WTC11 (cell line): ENCODE results near the gene LDLRAD4. TPM values are rescaled to one million over a fixed set of nuclear protein-coding genes. Genes with fewer than 3 reads are reported as not detected.

Source experiments
- ATAC-seq: fragments of 200-7000 bp; cut with Tn5 transposase; 2 replicates; pipeline ENCODE4 v1.10.0; 2021; ENCODE audit warnings: mild to moderate bottlenecking, moderate library complexity
- CTCF ChIA-PET: fragments of 300-600 bp; sonication (Branson Sonifier 250); formaldehyde crosslinking; loops from one replicate; lab custom pipeline; 2021; ENCODE audit warnings: antibody characterized with exemption; lab: Charles Lee
- POLR2A ChIA-PET: fragments of 350-600 bp; sonication (Branson Sonifier 250); formaldehyde crosslinking; loops from one replicate; lab custom pipeline; 2021; ENCODE audit warnings: antibody characterized with exemption; lab: Charles Lee
- DNase-seq: peaks from one replicate; pipeline ENCODE4 v3.0.0; 2021; ENCODE audit warnings: low spot score
- H3K27ac Mint-ChIP-seq: 2 replicates; pipeline ENCODE4 v1.8.0; 2021; ENCODE audit warnings: mixed read lengths
- H3K27me3 Mint-ChIP-seq: 2 replicates; pipeline ENCODE4 v1.8.0; 2021; ENCODE audit warnings: low read depth, mild to moderate bottlenecking, moderate library complexity, mixed read lengths
- H3K36me3 Mint-ChIP-seq: 2 replicates; pipeline ENCODE4 v1.8.0; 2021; ENCODE audit warnings: mixed read lengths
- H3K4me1 Mint-ChIP-seq: 2 replicates; pipeline ENCODE4 v1.8.0; 2022; ENCODE audit warnings: mixed read lengths
- H3K4me3 Mint-ChIP-seq: 2 replicates; pipeline ENCODE4 v1.8.0; 2021; ENCODE audit warnings: mild to moderate bottlenecking, moderate library complexity, mixed read lengths
- H3K9me3 Mint-ChIP-seq: 2 replicates; pipeline ENCODE4 v1.8.0; 2021; ENCODE audit warnings: mixed read lengths
- AFF4 ChIP-seq: sonication (generic); formaldehyde crosslinking; IDR thresholded peaks from 2 replicates; pipeline ENCODE4 v1.8.1; 2023; ENCODE audit warnings: mild to moderate bottlenecking, missing genetic modification reagents, borderline replicate concordance
- ATF6 ChIP-seq: sonication (generic); formaldehyde crosslinking; IDR thresholded peaks from 2 replicates; pipeline ENCODE4 v1.8.1; 2023; ENCODE audit warnings: mild to moderate bottlenecking, missing genetic modification reagents
- CDX4 ChIP-seq: fragments of 250-450 bp; sonication (Bioruptor Pico); IDR thresholded peaks from 2 replicates; pipeline ENCODE4 v1.9.0; 2021; ENCODE audit warnings: moderate library complexity, mild to moderate bottlenecking, inconsistent platforms, borderline replicate concordance
- ELF4 ChIP-seq: sonication (generic); formaldehyde crosslinking; IDR thresholded peaks from 2 replicates; pipeline ENCODE4 v1.8.1; 2022; ENCODE audit warnings: low read depth, mild to moderate bottlenecking, moderate library complexity, missing genetic modification reagents
- ESRRA ChIP-seq: sonication (generic); formaldehyde crosslinking; IDR thresholded peaks from 2 replicates; pipeline ENCODE4 v1.8.1; 2022; ENCODE audit warnings: mild to moderate bottlenecking, missing genetic modification reagents, borderline replicate concordance
- FOXK1 ChIP-seq: sonication (generic); formaldehyde crosslinking; IDR thresholded peaks from 2 replicates; pipeline ENCODE4 v1.8.0; 2022; ENCODE audit warnings: mild to moderate bottlenecking, moderate library complexity, missing genetic modification reagents
- FOXP4 ChIP-seq: sonication (generic); formaldehyde crosslinking; IDR thresholded peaks from 2 replicates; pipeline ENCODE4 v1.8.0; 2022; ENCODE audit warnings: mild to moderate bottlenecking, missing genetic modification reagents
- IRF1 ChIP-seq: sonication (generic); formaldehyde crosslinking; IDR thresholded peaks from 2 replicates; pipeline ENCODE4 v1.8.0; 2023; ENCODE audit warnings: missing genetic modification reagents
- JAZF1 ChIP-seq: fragments of 250-450 bp; sonication (Bioruptor Pico); IDR thresholded peaks from 2 replicates; pipeline ENCODE4 v1.9.0; 2021; ENCODE audit warnings: moderate library complexity, mild to moderate bottlenecking, inconsistent platforms
- KAT7 ChIP-seq: sonication (generic); formaldehyde crosslinking; IDR thresholded peaks from 2 replicates; pipeline ENCODE4 v1.8.1; 2023; ENCODE audit warnings: missing genetic modification reagents, mild to moderate bottlenecking, borderline replicate concordance
- NR2C2 ChIP-seq: sonication (generic); formaldehyde crosslinking; IDR thresholded peaks from 2 replicates; pipeline ENCODE4 v1.8.0; 2022; ENCODE audit warnings: mild to moderate bottlenecking, missing genetic modification reagents
- USF1 ChIP-seq: sonication (generic); formaldehyde crosslinking; IDR thresholded peaks from 2 replicates; pipeline ENCODE4 v1.8.0; 2022; ENCODE audit warnings: mild to moderate bottlenecking, missing genetic modification reagents
- ZBTB43 ChIP-seq: sonication (generic); formaldehyde crosslinking; IDR thresholded peaks from 2 replicates; pipeline ENCODE4 v1.8.1; 2023; ENCODE audit warnings: mild to moderate bottlenecking, missing genetic modification reagents
- ZNF121 ChIP-seq: sonication (generic); formaldehyde crosslinking; IDR thresholded peaks from 2 replicates; pipeline ENCODE4 v1.8.0; 2023; ENCODE audit warnings: missing genetic modification reagents
- ZNF232 ChIP-seq: sonication (generic); formaldehyde crosslinking; IDR thresholded peaks from 2 replicates; pipeline ENCODE4 v1.8.0; 2022; ENCODE audit warnings: mild to moderate bottlenecking, missing genetic modification reagents
- ZNF281 ChIP-seq: sonication (generic); formaldehyde crosslinking; IDR thresholded peaks from 2 replicates; pipeline ENCODE4 v1.8.0; 2023; ENCODE audit warnings: mild to moderate bottlenecking, missing genetic modification reagents
- total RNA-seq: library from RNA; stranded (reverse); gene quantifications from 3 replicates; pipeline ENCODE4 v1.2.3, GENCODE V29; 2021

LDLRAD4 gene
- total RNA-seq, 1 experiment from 2014 or later: 6.2 TPM

- no peak overlapping the region for H3K27ac Mint-ChIP-seq
- no peaks in the 10 kb centered on the region for H3K9me3 Mint-ChIP-seq
- ATAC-seq (no peak), DNase-seq (no peak)
- no peaks in the 10 kb centered on the region for H3K4me1 Mint-ChIP-seq
- ChIA-PET POLR2A (no interaction called here), CTCF (interaction anchor here (2.9 kb wide), 1 partner anchor 310 kb away, joined by 10 read pairs; no protein-coding TSS in a partner anchor)
- TF ChIP-seq NR2C2 (CRISPR knock-in tag) (no peak), IRF1 (CRISPR knock-in tag) (no peak), USF1 (no peak), ESRRA (CRISPR knock-in tag) (no peak), ZNF121 (no peak)
- H3K36me3 Mint-ChIP-seq: no peaks in the 10 kb centered on the region
- no peak overlapping the region for H3K4me3 Mint-ChIP-seq
- H3K27me3 Mint-ChIP-seq: no peaks in the 10 kb centered on the region
Observed at GRCh38 chr18:13526519-13526918, 308.0 kb downstream of the LDLRAD4 start.

- no peaks in the 10 kb centered on the region for H3K9me3 Mint-ChIP-seq
- no peak overlapping the region for H3K4me3 Mint-ChIP-seq
- DNase-seq (no peak), ATAC-seq (no peak)
- no peaks in the 10 kb centered on the region for H3K36me3 Mint-ChIP-seq
- TF ChIP-seq ZNF232: no peak
- no peak for TF ChIP-seq ELF4 (CRISPR knock-in tag)
- TF ChIP-seq CDX4 (CRISPR knock-in tag): no peak
- TF ChIP-seq ZBTB43: no peak
- H3K4me1 Mint-ChIP-seq: peaks cover 6% of the 10 kb centered on the region; the same call in 1 of the 2 replicates
- H3K27me3 Mint-ChIP-seq: no peaks in the 10 kb centered on the region
- ChIA-PET POLR2A (no interaction called here), CTCF (no interaction called here)
- no peak overlapping the region for H3K27ac Mint-ChIP-seq
Observed at GRCh38 chr18:13527256-13527655, 308.7 kb downstream of the LDLRAD4 start.

GRCh38 chr18:13527730-13528129 is 309.2 kb downstream of the LDLRAD4 start:
- H3K4me3 Mint-ChIP-seq: no peak overlapping the region
- H3K36me3 Mint-ChIP-seq: no peaks in the 10 kb centered on the region
- CTCF ChIA-PET: no interaction called here
- ATAC-seq: no peak
- H3K27ac Mint-ChIP-seq: no peak overlapping the region
- no peaks in the 10 kb centered on the region for H3K27me3 Mint-ChIP-seq
- H3K9me3 Mint-ChIP-seq: no peaks in the 10 kb centered on the region
- no peak for DNase-seq
- H3K4me1 Mint-ChIP-seq: peaks cover 6% of the 10 kb centered on the region; the same call in 1 of the 2 replicates
- POLR2A ChIA-PET: no interaction called here
- TF ChIP-seq ZNF281 (CRISPR knock-in tag) (no peak), KAT7 (CRISPR knock-in tag) (no peak), FOXK1 (CRISPR knock-in tag) (no peak), FOXP4 (CRISPR knock-in tag) (no peak), ATF6 (CRISPR knock-in tag) (no peak), JAZF1 (CRISPR knock-in tag) (no peak), IRF1 (CRISPR knock-in tag) (no peak), AFF4 (no peak)
